Measurements from ENCODE around the gene CRYBA2. TPM values are rescaled to one million over a fixed set of nuclear protein-coding genes. Genes with fewer than 3 reads are reported as not detected.

CRYBA2 gene
- total RNA-seq, 5 donors from 2014 or later (not counting 1 experiment from before 2014, with no cell fraction given) = not detected

DNA sequence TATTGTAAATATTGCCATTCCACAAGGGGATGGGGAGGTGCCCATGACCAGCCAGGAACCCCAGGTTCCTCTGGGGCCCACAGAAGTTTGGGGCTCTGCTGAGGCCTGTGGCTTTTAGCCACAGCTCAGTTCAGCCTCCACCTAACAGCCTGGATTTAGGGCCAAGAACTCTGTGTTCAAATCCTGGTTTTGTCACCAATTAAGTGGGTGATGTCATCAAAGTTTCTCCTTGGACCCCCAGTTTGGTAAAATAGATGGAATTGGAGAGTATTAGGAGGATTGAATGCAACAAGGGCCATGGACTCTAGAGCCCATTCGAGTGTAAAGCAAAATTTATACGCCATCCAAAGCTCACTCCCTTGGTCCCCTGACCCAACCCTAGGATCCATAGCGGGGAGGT lies 5.1 kb downstream of the CRYBA2 start:
- H3K9me3 ChIP-seq = no peaks in the 10 kb centered on the region
- POLR2A ChIA-PET = no interaction called here
- H3K36me3 ChIP-seq (ENCODE audit: control insufficient read depth in 2 of 2, extremely low read depth in 1 of 2, insufficient read depth in 1 of 2, low read length in 1 of 2) = no peaks in the 10 kb centered on the region
- Mint-ChIP-seq H3K9me3 (no peaks in the 10 kb centered on the region), H3K27me3 (peaks cover 74 to 89% of the 10 kb centered on the region in 2 donors), H3K36me3 (no peaks in the 10 kb centered on the region), H3K4me3 (no peak overlapping the region), H3K27ac (no peak overlapping the region), H3K4me1 (peaks cover 13 to 21% (median 17%) of the 10 kb centered on the region in 3 donors)
- no peak overlapping the region for H3K4me3 ChIP-seq (ENCODE audit: control insufficient read depth in 1 of 2, extremely low read depth in 1 of 2, low read length in 1 of 2)
- CTCF ChIA-PET = interaction anchor here in 1 of 2 donors (1.7 kb wide), 1 partner anchor 8 kb away, joined by 7 read pairs; no protein-coding TSS in a partner anchor
- H3K27ac ChIP-seq (ENCODE audit: low read length) = no peak overlapping the region
- no CpG with 5 or more reads among the region's 3 CpGs for WGBS (ENCODE audit: insufficient coverage)
- H3K4me1 ChIP-seq (ENCODE audit: control insufficient read depth in 1 of 2, extremely low read depth in 1 of 2, insufficient read depth in 2 of 2, low read length in 2 of 2) = peaks cover 0 to 23% of the 10 kb centered on the region in 2 experiments
- DNase-seq (no peak), ATAC-seq (replicated peaks in 1 of 4) (no peak)
- peaks cover 22 to 96% of the 10 kb centered on the region in 2 experiments for H3K27me3 ChIP-seq (replicated peaks in 1 of 2; ENCODE audit: control insufficient read depth in 2 of 2, extremely low read depth in 1 of 2, insufficient read depth in 2 of 2, low read length in 1 of 2)

DNA sequence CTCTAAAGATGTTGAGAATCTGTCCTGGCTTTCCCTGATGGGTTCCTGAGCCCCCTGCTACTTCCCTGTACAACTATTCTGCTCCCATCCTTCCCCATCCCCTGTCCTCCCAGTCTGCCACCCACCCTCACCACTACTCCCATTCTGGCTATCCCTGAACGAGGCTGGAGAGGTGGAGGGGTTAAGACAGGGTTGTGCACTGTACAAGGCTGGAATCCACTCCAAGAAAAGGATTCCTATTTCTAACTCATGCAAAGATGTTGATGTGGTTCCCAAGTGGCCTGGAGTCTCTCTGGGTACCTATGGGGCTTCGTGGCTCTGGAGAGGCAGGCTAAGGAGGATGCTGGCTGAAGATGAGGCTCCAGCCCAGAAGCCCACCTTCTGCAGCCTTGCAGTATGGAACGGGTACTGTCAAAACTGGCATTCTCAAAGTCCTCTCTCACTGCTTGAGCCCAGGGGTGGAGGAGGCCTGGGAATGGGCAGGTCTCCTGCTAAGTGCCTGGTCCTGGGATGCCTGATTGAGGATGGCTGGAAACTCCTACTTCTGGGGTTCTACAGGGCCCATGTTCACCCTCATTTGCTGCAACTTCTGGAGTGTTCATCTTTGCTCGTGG lies 7.0 kb downstream of the CRYBA2 start:
- Mint-ChIP-seq H3K27ac (no peak overlapping the region), H3K27me3 (peaks cover 72 to 88% of the 10 kb centered on the region in 2 donors), H3K4me1 (peaks cover 22 to 26% (median 24%) of the 10 kb centered on the region in 3 donors), H3K9me3 (no peaks in the 10 kb centered on the region), H3K4me3 (peak overlapping the region in 1 of 3 donors; percentile 58), H3K36me3 (no peaks in the 10 kb centered on the region)
- ChIA-PET POLR2A (no interaction called here), CTCF (no interaction called here)
- H3K27me3 ChIP-seq (replicated peaks in 1 of 2; ENCODE audit: control insufficient read depth in 2 of 2, extremely low read depth in 1 of 2, insufficient read depth in 2 of 2, low read length in 1 of 2) = peaks cover 23 to 94% of the 10 kb centered on the region in 2 experiments
- no peak for ATAC-seq (replicated peaks in 1 of 4)
- H3K4me3 ChIP-seq (ENCODE audit: control insufficient read depth in 1 of 2, extremely low read depth in 1 of 2, low read length in 1 of 2) = no peak overlapping the region
- DNase-seq = no peak
- H3K4me1 ChIP-seq (ENCODE audit: control insufficient read depth in 1 of 2, extremely low read depth in 1 of 2, insufficient read depth in 2 of 2, low read length in 2 of 2) = peaks cover 2 to 30% of the 10 kb centered on the region in 2 experiments
- H3K36me3 ChIP-seq (ENCODE audit: control insufficient read depth in 2 of 2, extremely low read depth in 1 of 2, insufficient read depth in 1 of 2, low read length in 1 of 2) = no peaks in the 10 kb centered on the region
- no peak overlapping the region for H3K27ac ChIP-seq (ENCODE audit: low read length)
- 46% methylated on average over 3 of the region's 4 CpGs for WGBS (ENCODE audit: insufficient coverage)
- no peaks in the 10 kb centered on the region for H3K9me3 ChIP-seq

DNA sequence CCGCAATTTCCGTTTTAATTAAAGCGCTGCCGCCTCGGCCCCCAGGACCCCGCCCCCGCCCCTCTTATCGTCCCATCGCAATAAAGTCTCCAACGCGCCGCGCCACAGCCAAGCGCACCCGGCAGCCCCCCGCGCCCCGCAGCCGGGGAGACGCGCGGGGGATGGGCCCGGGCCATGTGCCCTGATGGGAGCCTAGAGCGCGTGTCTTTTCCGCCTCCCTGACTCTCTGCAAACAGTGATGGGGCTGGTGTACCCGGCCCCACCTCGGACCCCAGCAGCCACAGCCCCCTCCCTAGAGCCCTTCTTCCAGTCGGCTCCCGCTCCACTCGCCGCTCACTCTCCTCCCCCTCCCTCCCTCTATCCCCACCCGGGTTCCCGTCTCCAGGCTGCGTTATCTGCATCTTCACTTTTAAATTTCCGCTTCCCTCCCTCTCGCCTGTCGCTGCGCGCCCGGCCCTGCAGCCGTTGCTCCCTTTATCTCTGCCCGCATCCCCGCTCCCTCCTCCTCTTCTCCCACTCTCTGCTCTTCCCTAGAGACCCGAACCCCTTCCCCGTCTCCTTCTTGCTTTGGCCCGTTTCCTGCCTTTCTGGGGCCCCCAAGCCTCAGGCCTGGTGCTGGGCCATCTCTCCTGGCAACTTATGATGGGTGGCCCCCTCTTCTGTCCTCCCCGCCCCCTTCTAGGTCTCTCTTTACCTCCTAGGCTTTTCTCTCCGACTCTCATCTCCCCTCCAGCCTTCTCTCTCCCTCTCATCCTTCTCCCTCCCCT lies 7.7 kb downstream of the CRYBA2 start:
- Histone ChIP-seq H3K36me3 (ENCODE audit: control insufficient read depth in 2 of 2, extremely low read depth in 1 of 2, insufficient read depth in 1 of 2, low read length in 1 of 2) (no peaks in the 10 kb centered on the region), H3K27me3 (replicated peaks in 1 of 2; ENCODE audit: control insufficient read depth in 2 of 2, extremely low read depth in 1 of 2, insufficient read depth in 2 of 2, low read length in 1 of 2) (peaks cover 22 to 94% of the 10 kb centered on the region in 2 experiments), H3K9me3 (no peaks in the 10 kb centered on the region), H3K4me1 (ENCODE audit: control insufficient read depth in 1 of 2, extremely low read depth in 1 of 2, insufficient read depth in 2 of 2, low read length in 2 of 2) (peaks cover 8 to 37% of the 10 kb centered on the region in 2 experiments), H3K4me3 (ENCODE audit: control insufficient read depth in 1 of 2, extremely low read depth in 1 of 2, low read length in 1 of 2) (no peak overlapping the region), H3K27ac (ENCODE audit: low read length) (no peak overlapping the region)
- no peaks in the 10 kb centered on the region for H3K9me3 Mint-ChIP-seq
- H3K4me3 Mint-ChIP-seq = peak overlapping the region in 1 of 3 donors; percentile 58
- DNase-seq (no peak), ATAC-seq (replicated peaks in 1 of 4) (no peak)
- 4% methylated on average over 35 of the region's 49 CpGs for WGBS (ENCODE audit: insufficient coverage)
- peaks cover 27 to 33% (median 29%) of the 10 kb centered on the region in 3 donors for H3K4me1 Mint-ChIP-seq
- H3K27ac Mint-ChIP-seq = no peak overlapping the region
- peaks cover 71 to 85% of the 10 kb centered on the region in 2 donors for H3K27me3 Mint-ChIP-seq
- ChIA-PET POLR2A (no interaction called here), CTCF (no interaction called here)
- H3K36me3 Mint-ChIP-seq = no peaks in the 10 kb centered on the region

DNA sequence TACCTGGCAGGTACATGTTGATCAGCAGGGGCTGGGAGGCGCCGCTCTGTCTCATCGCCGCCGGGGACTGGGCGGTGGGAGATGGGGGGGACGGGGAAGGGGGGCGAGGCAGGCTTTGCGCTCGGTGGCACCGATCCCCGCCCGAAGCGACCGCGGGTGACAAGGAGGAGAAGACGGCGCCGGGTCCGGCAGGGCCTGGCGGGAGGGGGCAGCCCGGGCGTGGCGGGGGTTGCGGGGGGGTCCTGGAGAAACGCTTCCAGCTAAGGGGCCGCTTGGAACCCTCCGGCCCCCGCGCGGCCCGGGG lies 8.2 kb downstream of the CRYBA2 start, which contains the start of gene FEV:
FEV (minus strand) TSS at position 164 of the 304 bp plus-strand sequence; CDS start at position 55, 109 bp downstream.
- no peak for DNase-seq
- Histone ChIP-seq H3K36me3 (ENCODE audit: control insufficient read depth in 2 of 2, extremely low read depth in 1 of 2, insufficient read depth in 1 of 2, low read length in 1 of 2) (no peaks in the 10 kb centered on the region), H3K27ac (ENCODE audit: low read length) (no peak within 1 kb of the TSS), H3K27me3 (replicated peaks in 1 of 2; ENCODE audit: control insufficient read depth in 2 of 2, extremely low read depth in 1 of 2, insufficient read depth in 2 of 2, low read length in 1 of 2) (peaks cover 20 to 94% of the 10 kb centered on the region in 2 experiments), H3K4me1 (ENCODE audit: control insufficient read depth in 1 of 2, extremely low read depth in 1 of 2, insufficient read depth in 2 of 2, low read length in 2 of 2) (peaks cover 10 to 41% of the 10 kb centered on the region in 2 experiments), H3K9me3 (no peaks in the 10 kb centered on the region), H3K4me3 (ENCODE audit: control insufficient read depth in 1 of 2, extremely low read depth in 1 of 2, low read length in 1 of 2) (no peak within 1 kb of the TSS)
- ATAC-seq (replicated peaks in 1 of 4) = no peak
- Mint-ChIP-seq H3K36me3 (no peaks in the 10 kb centered on the region), H3K27me3 (peaks cover 69 to 82% of the 10 kb centered on the region in 2 donors), H3K4me1 (peaks cover 29 to 36% (median 34%) of the 10 kb centered on the region in 3 donors), H3K9me3 (no peaks in the 10 kb centered on the region), H3K4me3 (peak within 1 kb of the TSS in 1 of 3 donors; percentile 61), H3K27ac (no peak within 1 kb of the TSS)
- ChIA-PET CTCF (interaction anchor here in 1 of 2 donors (0.6 kb wide), 1 partner anchor 44 kb away, joined by 3 read pairs; no protein-coding TSS in a partner anchor), POLR2A (no interaction called here)
- 3% methylated on average over 22 of the region's 32 CpGs for whole genome bisulfite sequencing (ENCODE audit: insufficient coverage)

DNA sequence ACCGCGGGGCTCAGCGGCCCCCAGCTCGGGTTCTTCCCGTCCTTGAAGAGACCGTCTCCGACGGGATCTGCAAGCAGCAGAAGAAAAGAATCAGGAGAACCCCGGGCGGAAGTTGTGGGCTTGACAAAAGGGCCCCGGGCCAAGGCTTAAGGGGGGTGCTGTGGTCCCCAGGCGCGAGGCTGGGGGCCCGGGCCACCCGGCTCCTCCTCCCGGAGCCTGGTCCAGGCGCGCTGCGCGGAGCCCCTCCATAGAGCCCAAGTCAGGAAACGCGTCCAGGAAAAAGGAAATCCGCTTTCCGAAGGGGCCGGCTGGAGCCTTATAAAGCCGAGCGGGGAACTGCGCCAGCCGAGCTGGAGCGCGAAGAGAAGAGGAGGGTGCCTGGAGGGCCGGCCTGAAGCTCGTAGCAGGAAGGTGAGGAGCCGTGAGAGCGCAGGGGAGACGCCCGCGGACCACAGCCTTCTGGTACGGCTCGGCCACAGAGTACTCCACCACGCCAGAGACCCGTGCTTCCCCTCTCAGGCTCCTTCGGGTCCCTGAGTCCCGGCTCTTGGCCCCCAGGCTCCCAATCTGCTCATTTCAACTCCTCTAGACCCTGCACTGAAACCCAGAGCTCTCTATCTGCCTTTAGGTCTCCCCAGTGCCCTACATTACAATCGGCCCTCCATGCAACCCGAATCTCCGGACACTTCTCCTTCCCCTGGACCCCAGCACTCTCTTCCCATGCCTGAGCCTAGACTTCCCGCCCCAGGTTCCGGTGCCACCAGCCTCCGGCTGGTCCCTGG lies 8.8 kb downstream of the CRYBA2 start:
- WGBS (ENCODE audit: insufficient coverage) = 1% methylated on average over 50 of the region's 50 CpGs
- Mint-ChIP-seq H3K27me3 (peaks cover 71 to 82% of the 10 kb centered on the region in 2 donors), H3K36me3 (no peaks in the 10 kb centered on the region), H3K27ac (no peak overlapping the region), H3K4me3 (peak overlapping the region in 1 of 3 donors; percentile 61), H3K9me3 (no peaks in the 10 kb centered on the region), H3K4me1 (peaks cover 32 to 40% (median 39%) of the 10 kb centered on the region in 3 donors)
- H3K4me3 ChIP-seq (ENCODE audit: control insufficient read depth in 1 of 2, extremely low read depth in 1 of 2, low read length in 1 of 2) = no peak overlapping the region
- CTCF ChIA-PET = interaction anchor here in 1 of 2 donors (0.6 kb wide), 1 partner anchor 44 kb away, joined by 3 read pairs; no protein-coding TSS in a partner anchor
- no peaks in the 10 kb centered on the region for H3K9me3 ChIP-seq
- ATAC-seq (replicated peaks in 1 of 4) (no peak), DNase-seq (no peak)
- peaks cover 19 to 94% of the 10 kb centered on the region in 2 experiments for H3K27me3 ChIP-seq (replicated peaks in 1 of 2; ENCODE audit: control insufficient read depth in 2 of 2, extremely low read depth in 1 of 2, insufficient read depth in 2 of 2, low read length in 1 of 2)
- no peak overlapping the region for H3K27ac ChIP-seq (ENCODE audit: low read length)
- no peaks in the 10 kb centered on the region for H3K36me3 ChIP-seq (ENCODE audit: control insufficient read depth in 2 of 2, extremely low read depth in 1 of 2, insufficient read depth in 1 of 2, low read length in 1 of 2)
- POLR2A ChIA-PET = no interaction called here
- H3K4me1 ChIP-seq (ENCODE audit: control insufficient read depth in 1 of 2, extremely low read depth in 1 of 2, insufficient read depth in 2 of 2, low read length in 2 of 2) = peaks cover 10 to 47% of the 10 kb centered on the region in 2 experiments

DNA sequence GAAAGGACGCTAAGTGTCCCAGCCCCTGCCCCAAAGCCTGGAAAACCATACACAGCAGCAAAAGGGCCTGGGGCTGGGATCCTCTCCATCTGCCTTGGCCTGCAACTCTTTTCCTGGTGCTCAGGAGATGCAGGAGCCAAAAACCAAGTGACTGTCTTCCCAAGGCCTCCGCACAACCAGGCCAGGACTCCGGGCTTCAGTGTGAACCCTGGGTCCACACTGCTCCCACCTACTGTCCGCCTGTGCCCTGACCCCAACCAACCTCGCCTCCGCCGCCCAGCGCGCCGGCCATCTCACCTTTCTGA lies 9.3 kb downstream of the CRYBA2 start:
- Mint-ChIP-seq H3K4me3 (peak overlapping the region in 1 of 3 donors; percentile 83), H3K4me1 (peaks cover 32 to 40% (median 40%) of the 10 kb centered on the region in 3 donors), H3K27me3 (peaks cover 68 to 80% of the 10 kb centered on the region in 2 donors), H3K36me3 (no peaks in the 10 kb centered on the region), H3K27ac (no peak overlapping the region), H3K9me3 (no peaks in the 10 kb centered on the region)
- WGBS (ENCODE audit: insufficient coverage) = 12% methylated on average over 4 of the region's 10 CpGs
- no peaks in the 10 kb centered on the region for H3K36me3 ChIP-seq (ENCODE audit: control insufficient read depth in 2 of 2, extremely low read depth in 1 of 2, insufficient read depth in 1 of 2, low read length in 1 of 2)
- ATAC-seq (replicated peaks in 1 of 4) (no peak), DNase-seq (no peak)
- H3K9me3 ChIP-seq = no peaks in the 10 kb centered on the region
- H3K4me3 ChIP-seq (ENCODE audit: control insufficient read depth in 1 of 2, extremely low read depth in 1 of 2, low read length in 1 of 2) = no peak overlapping the region
- H3K4me1 ChIP-seq (ENCODE audit: control insufficient read depth in 1 of 2, extremely low read depth in 1 of 2, insufficient read depth in 2 of 2, low read length in 2 of 2) = peaks cover 10 to 47% of the 10 kb centered on the region in 2 experiments
- POLR2A ChIA-PET = no interaction called here
- no peak overlapping the region for H3K27ac ChIP-seq (ENCODE audit: low read length)
- peaks cover 19 to 94% of the 10 kb centered on the region in 2 experiments for H3K27me3 ChIP-seq (replicated peaks in 1 of 2; ENCODE audit: control insufficient read depth in 2 of 2, extremely low read depth in 1 of 2, insufficient read depth in 2 of 2, low read length in 1 of 2)
- CTCF ChIA-PET = no interaction called here
